Esophagus muscularis mucosa (tissue), 4 donors: ENCODE results near the gene ARHGAP12. TPM values are rescaled to one million over a fixed set of nuclear protein-coding genes. Genes with fewer than 3 reads are reported as not detected.

Source experiments
- DNase-seq: peaks from one replicate; pipeline ENCODE4 v3.0.0-alpha.2; 2017; ENCODE audit errors: extremely low spot score
- H3K27ac ChIP-seq, 4 donors: fragments of 200-600 bp; sonication (generic); replicated peaks in 1 of 4; 1 replicate in 3 of 4; 2 replicates in 1 of 4; pipeline ENCODE4 v1.5.1; 2016 to 2019; ENCODE audit warnings: mild to moderate bottlenecking in 1 of 4
- H3K27me3 ChIP-seq, 4 donors: fragments of 200-600 bp; sonication (generic); one replicate each; pipeline versions ENCODE4 v1.5.1 to v1.6.0; 2016 to 2019
- H3K36me3 ChIP-seq, 4 donors: fragments of 200-600 bp; sonication (generic); one replicate each; pipeline ENCODE4 v1.5.1; 2016 to 2019
- H3K4me1 ChIP-seq, 4 donors: fragments of 200-600 bp; sonication (generic); one replicate each; pipeline ENCODE4 v1.5.1; 2016 to 2019
- H3K4me3 ChIP-seq, 4 donors: fragments of 200-600 bp; sonication (generic); 1 replicate in 2 of 4; 2 replicates in 2 of 4; pipeline ENCODE4 v1.5.1; 2016 to 2019; ENCODE audit warnings: mild to moderate bottlenecking in 4 of 4, moderate library complexity in 1 of 4
- H3K9me3 ChIP-seq, 4 donors: fragments of 200-600 bp; sonication (generic); 1 replicate in 3 of 4; 2 replicates in 1 of 4; pipeline ENCODE4 v1.5.1; 2016 to 2019
- CTCF ChIP-seq, 3 experiments: fragments of 200-600 bp in 2 of 3; fragments of 450-650 bp in 1 of 3; sonication (generic) in 2 of 3; IDR thresholded peaks; one replicate each; pipeline ENCODE4 v1.5.1; 2017 to 2019; ENCODE audit warnings: antibody characterized with exemption in 3 of 3, mild to moderate bottlenecking in 2 of 3, moderate library complexity in 1 of 3
- EP300 ChIP-seq: sonication (generic); formaldehyde crosslinking; IDR thresholded peaks from one replicate; pipeline ENCODE4 v1.6.1; 2017; ENCODE audit warnings: antibody characterized with exemption
- POLR2A ChIP-seq: fragments of 450-650 bp; IDR thresholded peaks from one replicate; pipeline ENCODE4 v1.6.1; 2017; ENCODE audit warnings: antibody characterized with exemption, moderate library complexity, mild to moderate bottlenecking, low read depth
- POLR2AphosphoS5 ChIP-seq, 2 donors: sonication (generic); formaldehyde crosslinking; IDR thresholded peaks; one replicate each; pipeline ENCODE4 v1.6.1; 2017; ENCODE audit warnings: antibody characterized with exemption in 2 of 2
- WGBS: methylation state at CpG from one replicate; pipeline ENCODE4 v1.1.5; 2018; 5-methylcytosine and 5-hydroxymethylcytosine counted together
- intact Hi-C: fragments of 100-400 bp; cut with DNase I; formaldehyde crosslinking; loops from one replicate; pipeline ENCODE4 v1.15.1; 2023
- total RNA-seq, 4 donors: library from RNA; depleted of rRNA; stranded (reverse); fragments of >200 nt; gene quantifications; one replicate each; pipeline versions ENCODE4 v1.1.0 to v1.2.1, GENCODE V29; 2016

Gene ARHGAP12
- total RNA-seq, 4 donors from 2014 or later, result 25.6 to 48.2 (median 35.8) TPM

GRCh38 chr10:31782701-31783100 is 145.9 kb downstream of the ARHGAP12 start:
- no peaks in the 10 kb centered on the region for H3K27me3 ChIP-seq
- no peak for DNase-seq
- H3K4me3 ChIP-seq, result no peak overlapping the region
- no peaks in the 10 kb centered on the region for H3K36me3 ChIP-seq
- H3K27ac ChIP-seq, result no peak overlapping the region
- no peaks in the 10 kb centered on the region for H3K9me3 ChIP-seq
- no peaks in the 10 kb centered on the region for H3K4me1 ChIP-seq
- intact Hi-C loops, result no loop called here
- WGBS, result 43% methylated on average over 2 of the region's 2 CpGs
- no peak for TF ChIP-seq CTCF (IDR thresholded peaks at IDR 0.05)
- no peak for TF ChIP-seq POLR2A
- TF ChIP-seq EP300, result no peak
- TF ChIP-seq POLR2AphosphoS5 (IDR thresholded peaks at IDR 0.05), result no peak

- Histone ChIP-seq H3K27me3 (no peaks in the 10 kb centered on the region), H3K9me3 (no peaks in the 10 kb centered on the region)
Observed at GRCh38 chr10:31780717-31781116, 147.9 kb downstream of the ARHGAP12 start.

GRCh38 chr10:31778627-31779026 is 150.0 kb downstream of the ARHGAP12 start:
- intact Hi-C loops, result no loop called here
- WGBS, result 97% methylated on average over 3 of the region's 3 CpGs

More at GRCh38 chr10:31780717-31781116, 147.9 kb downstream of the ARHGAP12 start:
- no peak overlapping the region for H3K4me3 ChIP-seq
- no peak overlapping the region for H3K27ac ChIP-seq
- no peaks in the 10 kb centered on the region for H3K36me3 ChIP-seq
- no peak for DNase-seq
- 78% methylated on average over 2 of the region's 2 CpGs for WGBS
- intact Hi-C loops, result no loop called here
- no peak for TF ChIP-seq POLR2AphosphoS5 (IDR thresholded peaks at IDR 0.05)
- H3K4me1 ChIP-seq, result no peaks in the 10 kb centered on the region

GRCh38 chr10:31776159-31776558 is 152.5 kb downstream of the ARHGAP12 start:
- TF ChIP-seq POLR2AphosphoS5 (IDR thresholded peaks at IDR 0.05) (no peak), EP300 (no peak), CTCF (IDR thresholded peaks at IDR 0.05) (no peak), POLR2A (no peak)
- intact Hi-C loops, result no loop called here
- 97% methylated on average over 5 of the region's 5 CpGs for WGBS
- H3K4me1 ChIP-seq, result no peaks in the 10 kb centered on the region
- no peaks in the 10 kb centered on the region for H3K36me3 ChIP-seq
- no peak for DNase-seq
- H3K27me3 ChIP-seq, result no peaks in the 10 kb centered on the region
- no peak overlapping the region for H3K4me3 ChIP-seq
- H3K9me3 ChIP-seq, result no peaks in the 10 kb centered on the region
- no peak overlapping the region for H3K27ac ChIP-seq

More at GRCh38 chr10:31778627-31779026, 150.0 kb downstream of the ARHGAP12 start:
- Histone ChIP-seq H3K4me3 (no peak overlapping the region), H3K4me1 (no peaks in the 10 kb centered on the region), H3K27me3 (no peaks in the 10 kb centered on the region), H3K36me3 (no peaks in the 10 kb centered on the region), H3K27ac (no peak overlapping the region), H3K9me3 (no peaks in the 10 kb centered on the region)
- TF ChIP-seq POLR2AphosphoS5 (IDR thresholded peaks at IDR 0.05) (no peak), POLR2A (no peak), CTCF (IDR thresholded peaks at IDR 0.05) (no peak)
- DNase-seq, result no peak

- 94% methylated on average over 12 of the region's 12 CpGs for WGBS
- no peaks in the 10 kb centered on the region for H3K4me1 ChIP-seq
- H3K27me3 ChIP-seq, result no peaks in the 10 kb centered on the region
- DNase-seq, result no peak
- no peak overlapping the region for H3K27ac ChIP-seq
- no peaks in the 10 kb centered on the region for H3K9me3 ChIP-seq
- TF ChIP-seq POLR2A (no peak), POLR2AphosphoS5 (IDR thresholded peaks at IDR 0.05) (no peak), CTCF (IDR thresholded peaks at IDR 0.05) (no peak), EP300 (no peak)
- intact Hi-C loops, result no loop called here
- H3K36me3 ChIP-seq, result no peaks in the 10 kb centered on the region
- H3K4me3 ChIP-seq, result no peak overlapping the region
Observed at GRCh38 chr10:31774928-31775650, 153.5 kb downstream of the ARHGAP12 start.
